AG20443 (cell line): Measurements from ENCODE around the gene SLC19A1.

Experiments
- DNase-seq: peaks from one replicate; pipeline ENCODE4 v3.0.0; 2012; ENCODE audit warnings: low spot score, mixed read lengths

The SLC19A1 gene

GRCh38 chr21:45558044-45558721, 15.9 kb upstream of the SLC19A1 start:
- DNase-seq = no peak

GRCh38 chr21:45557616-45558043, 15.4 kb upstream of the SLC19A1 start:
- no peak for DNase-seq

GRCh38 chr21:45556645-45557615, 14.7 kb upstream of the SLC19A1 start:
- no peak for DNase-seq

GRCh38 chr21:45556302-45556644, 14.0 kb upstream of the SLC19A1 start:
- no peak for DNase-seq

- peak; percentile 94 for DNase-seq
Measured at GRCh38 chr21:45555557-45556301, 13.5 kb upstream of the SLC19A1 start.

GRCh38 chr21:45555251-45555556, 13.0 kb upstream of the SLC19A1 start:
- peak; percentile 44 for DNase-seq

GRCh38 chr21:45554477-45555175, 12.4 kb upstream of the SLC19A1 start:
- peak; percentile 93 for DNase-seq

GRCh38 chr21:45552696-45553391, 10.6 kb upstream of the SLC19A1 start:
- DNase-seq = no peak

- DNase-seq = no peak
Measured at GRCh38 chr21:45551783-45552695, 9.8 kb upstream of the SLC19A1 start.

- DNase-seq = peak; percentile 74
Measured at GRCh38 chr21:45551316-45551715, 9.1 kb upstream of the SLC19A1 start.

- DNase-seq = no peak
Measured at GRCh38 chr21:45550522-45551210, 8.4 kb upstream of the SLC19A1 start.

- DNase-seq = no peak
Measured at GRCh38 chr21:45549626-45550463, 7.6 kb upstream of the SLC19A1 start.

GRCh38 chr21:45548711-45549491, 6.7 kb upstream of the SLC19A1 start:
- no peak for DNase-seq

GRCh38 chr21:45547545-45547900, 5.3 kb upstream of the SLC19A1 start:
- DNase-seq = no peak

GRCh38 chr21:45546636-45547544, 4.7 kb upstream of the SLC19A1 start:
- no peak for DNase-seq

GRCh38 chr21:45545691-45546531, 3.7 kb upstream of the SLC19A1 start:
- no peak for DNase-seq
